ENCODE results near the gene C19orf53.

C19orf53 gene

GRCh38 chr19:13817615-13818371 lies 43.5 kb downstream of the C19orf53 start:
- no peak overlapping the region for H3K4me3 ChIP-seq (ENCODE audit: low read length)
- no peak for DNase-seq (ENCODE audit: low read depth)
- TF ChIP-seq, protein P1, sequence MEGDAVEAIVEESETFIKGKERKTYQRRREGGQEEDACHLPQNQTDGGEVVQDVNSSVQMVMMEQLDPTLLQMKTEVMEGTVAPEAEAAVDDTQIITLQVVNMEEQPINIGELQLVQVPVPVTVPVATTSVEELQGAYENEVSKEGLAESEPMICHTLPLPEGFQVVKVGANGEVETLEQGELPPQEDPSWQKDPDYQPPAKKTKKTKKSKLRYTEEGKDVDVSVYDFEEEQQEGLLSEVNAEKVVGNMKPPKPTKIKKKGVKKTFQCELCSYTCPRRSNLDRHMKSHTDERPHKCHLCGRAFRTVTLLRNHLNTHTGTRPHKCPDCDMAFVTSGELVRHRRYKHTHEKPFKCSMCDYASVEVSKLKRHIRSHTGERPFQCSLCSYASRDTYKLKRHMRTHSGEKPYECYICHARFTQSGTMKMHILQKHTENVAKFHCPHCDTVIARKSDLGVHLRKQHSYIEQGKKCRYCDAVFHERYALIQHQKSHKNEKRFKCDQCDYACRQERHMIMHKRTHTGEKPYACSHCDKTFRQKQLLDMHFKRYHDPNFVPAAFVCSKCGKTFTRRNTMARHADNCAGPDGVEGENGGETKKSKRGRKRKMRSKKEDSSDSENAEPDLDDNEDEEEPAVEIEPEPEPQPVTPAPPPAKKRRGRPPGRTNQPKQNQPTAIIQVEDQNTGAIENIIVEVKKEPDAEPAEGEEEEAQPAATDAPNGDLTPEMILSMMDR (conservative IDR thresholded peaks at IDR 0.05; ENCODE audit: low read length): no peak

- DNase-seq (ENCODE audit: low read depth): no peak
- TF ChIP-seq, protein P1 (conservative IDR thresholded peaks at IDR 0.05; ENCODE audit: low read length): no peak
- H3K4me3 ChIP-seq (ENCODE audit: low read length): no peak overlapping the region
Measured at GRCh38 chr19:13819238-13819637, 45.0 kb downstream of the C19orf53 start.

- no peak for DNase-seq (ENCODE audit: low read depth)
- TF ChIP-seq, protein P1 (conservative IDR thresholded peaks at IDR 0.05; ENCODE audit: low read length): no peak
- H3K4me3 ChIP-seq (ENCODE audit: low read length): no peak overlapping the region
Measured at GRCh38 chr19:13821292-13821691, 47.0 kb downstream of the C19orf53 start.

- TF ChIP-seq, protein P1 (conservative IDR thresholded peaks at IDR 0.05; ENCODE audit: low read length): no peak
- no peak for DNase-seq (ENCODE audit: low read depth)
Measured at GRCh38 chr19:13823256-13823655, 49.0 kb downstream of the C19orf53 start.

DNA sequence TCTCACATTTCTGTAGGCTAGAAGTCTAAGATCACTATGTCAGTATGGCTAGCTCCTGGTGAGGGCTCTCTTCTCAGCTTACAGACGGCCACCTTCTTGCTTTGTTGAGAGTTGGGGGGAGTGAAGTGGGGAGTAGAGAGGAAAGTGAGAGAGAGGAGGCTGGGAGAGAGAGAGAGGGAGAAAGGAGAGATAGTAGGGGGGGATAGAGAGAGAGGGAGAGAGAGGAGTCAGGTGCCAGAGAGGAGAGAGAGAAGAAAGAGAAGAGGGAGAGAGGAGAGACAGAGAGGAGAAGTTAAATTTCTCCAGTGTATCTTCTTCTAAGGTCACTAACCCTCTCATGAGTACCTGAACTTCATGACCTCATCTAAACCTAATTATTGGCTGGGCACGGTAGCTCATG lies 49.6 kb downstream of the C19orf53 start:
- no peak overlapping the region for H3K4me3 ChIP-seq (ENCODE audit: low read length)
- TF ChIP-seq, protein P1 (conservative IDR thresholded peaks at IDR 0.05; ENCODE audit: low read length): no peak
- DNase-seq (ENCODE audit: low read depth): no peak

More at GRCh38 chr19:13823256-13823655, 49.0 kb downstream of the C19orf53 start:
- no peak overlapping the region for H3K4me3 ChIP-seq (ENCODE audit: low read length)

DNA sequence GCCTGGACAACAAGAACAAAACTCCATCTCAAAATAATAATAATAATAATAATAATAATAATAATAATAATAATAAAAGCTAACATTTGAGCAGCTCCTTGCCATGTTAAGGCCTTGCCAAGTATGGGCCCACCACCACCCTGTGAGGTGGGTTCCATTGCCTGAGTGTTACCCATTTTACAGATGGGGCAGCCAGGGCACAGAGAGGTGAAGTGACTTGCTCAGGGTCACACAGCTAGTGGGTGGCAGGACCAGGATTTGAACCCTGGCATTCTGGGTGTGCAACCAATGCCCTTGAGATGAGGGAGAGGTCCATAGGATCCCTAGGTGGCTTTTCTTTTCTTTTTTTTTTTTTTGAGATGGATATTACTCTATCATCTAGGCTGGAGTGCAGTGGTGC lies 50.4 kb downstream of the C19orf53 start:
- TF ChIP-seq, protein P1 (conservative IDR thresholded peaks at IDR 0.05; ENCODE audit: low read length): no peak
- no peak for DNase-seq (ENCODE audit: low read depth)
- H3K4me3 ChIP-seq (ENCODE audit: low read length): no peak overlapping the region

Data from AG10803 (cell line).